GM12801 (cell line): ENCODE data around the gene SLC6A19.

ENCODE experiments used
- TF ChIP-seq, protein P1 (sequence below): IDR thresholded peaks from one replicate; pipeline ENCODE4 v1.5.1; 2011; ENCODE audit warnings: control low read depth; ENCODE audit not compliant: insufficient read length; ENCODE audit errors: extremely low read depth

SLC6A19 gene

DNA sequence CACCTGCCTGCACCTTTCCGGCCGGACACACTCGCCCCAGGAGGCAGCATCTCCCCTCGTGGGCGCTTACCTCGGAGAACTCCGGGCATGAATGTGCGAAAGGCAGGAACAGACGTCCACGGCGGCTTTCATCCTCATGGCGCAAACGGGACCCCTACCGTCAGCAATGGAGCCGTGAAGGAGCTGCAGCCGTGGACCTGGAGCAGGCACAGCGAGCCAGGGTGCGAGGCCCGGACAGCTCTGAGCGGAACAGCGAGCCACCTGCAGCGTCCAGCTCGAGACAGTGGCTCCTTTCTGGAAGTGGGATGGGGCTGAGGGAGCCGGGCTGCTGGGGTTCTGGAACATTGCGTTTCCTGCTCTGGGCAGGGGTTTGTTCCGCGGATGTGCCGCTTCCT lies 7.8 kb upstream of the SLC6A19 start:
- TF ChIP-seq, protein P1, sequence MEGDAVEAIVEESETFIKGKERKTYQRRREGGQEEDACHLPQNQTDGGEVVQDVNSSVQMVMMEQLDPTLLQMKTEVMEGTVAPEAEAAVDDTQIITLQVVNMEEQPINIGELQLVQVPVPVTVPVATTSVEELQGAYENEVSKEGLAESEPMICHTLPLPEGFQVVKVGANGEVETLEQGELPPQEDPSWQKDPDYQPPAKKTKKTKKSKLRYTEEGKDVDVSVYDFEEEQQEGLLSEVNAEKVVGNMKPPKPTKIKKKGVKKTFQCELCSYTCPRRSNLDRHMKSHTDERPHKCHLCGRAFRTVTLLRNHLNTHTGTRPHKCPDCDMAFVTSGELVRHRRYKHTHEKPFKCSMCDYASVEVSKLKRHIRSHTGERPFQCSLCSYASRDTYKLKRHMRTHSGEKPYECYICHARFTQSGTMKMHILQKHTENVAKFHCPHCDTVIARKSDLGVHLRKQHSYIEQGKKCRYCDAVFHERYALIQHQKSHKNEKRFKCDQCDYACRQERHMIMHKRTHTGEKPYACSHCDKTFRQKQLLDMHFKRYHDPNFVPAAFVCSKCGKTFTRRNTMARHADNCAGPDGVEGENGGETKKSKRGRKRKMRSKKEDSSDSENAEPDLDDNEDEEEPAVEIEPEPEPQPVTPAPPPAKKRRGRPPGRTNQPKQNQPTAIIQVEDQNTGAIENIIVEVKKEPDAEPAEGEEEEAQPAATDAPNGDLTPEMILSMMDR = no peak

DNA sequence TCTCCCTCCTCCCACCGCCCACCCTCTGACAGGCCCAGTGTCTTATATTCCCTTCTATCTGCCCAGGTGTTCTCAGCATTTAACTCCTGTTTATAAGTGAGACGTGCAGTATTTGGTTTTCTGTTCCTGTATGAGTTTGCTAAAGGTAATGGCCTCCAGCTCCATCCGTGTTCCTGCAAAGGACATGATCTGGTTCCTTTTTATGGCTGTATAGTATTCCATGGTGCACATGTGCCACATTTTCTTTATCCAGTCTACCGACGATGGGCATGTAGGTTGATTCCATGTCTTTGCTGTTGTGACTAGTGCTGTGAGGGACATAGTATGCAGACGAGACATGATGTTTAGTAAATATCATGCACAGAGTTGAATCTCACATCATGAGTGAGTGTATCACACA lies 7.0 kb upstream of the SLC6A19 start:
- TF ChIP-seq, protein P1 = no peak

DNA sequence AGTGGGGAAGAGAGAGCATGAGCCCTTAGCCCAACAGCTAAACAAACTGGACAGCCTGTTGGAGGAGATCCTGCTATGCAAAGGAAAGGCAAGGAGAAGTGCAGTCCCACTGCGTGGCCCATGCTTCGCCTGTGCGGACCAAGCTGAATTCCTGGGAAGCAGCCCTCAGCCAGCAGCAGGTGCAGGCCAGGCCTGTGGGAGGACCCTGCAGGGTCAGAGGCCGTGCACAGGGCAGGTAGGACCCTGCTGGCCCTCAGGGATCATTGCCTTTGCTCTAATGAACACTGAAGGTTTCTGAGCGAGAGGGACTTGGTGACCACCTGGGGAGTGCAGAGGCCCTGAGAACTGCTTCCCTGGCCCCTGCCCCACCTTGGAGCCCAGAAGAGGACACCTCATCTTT lies 6.0 kb upstream of the SLC6A19 start:
- TF ChIP-seq, protein P1 = no peak

DNA sequence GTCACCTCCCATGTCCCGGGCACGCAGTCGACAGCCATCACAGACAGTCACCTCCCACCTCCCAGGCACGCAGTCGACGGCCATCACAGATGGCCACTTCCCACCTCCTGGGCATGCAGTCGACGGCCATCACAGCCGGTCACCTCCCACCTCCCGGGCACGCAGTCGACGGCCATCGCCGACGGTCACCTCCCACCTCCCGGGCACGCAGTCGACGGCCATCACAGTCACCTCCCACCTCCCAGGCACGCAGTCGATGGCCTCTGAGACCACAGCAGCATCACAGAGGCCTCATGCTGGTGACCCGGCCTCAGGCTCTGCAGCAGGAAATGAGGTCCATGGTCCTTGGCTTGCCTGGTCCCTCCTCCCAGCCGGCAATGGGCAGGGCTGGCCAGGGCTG lies 5.5 kb upstream of the SLC6A19 start:
- TF ChIP-seq, protein P1 = no peak

DNA sequence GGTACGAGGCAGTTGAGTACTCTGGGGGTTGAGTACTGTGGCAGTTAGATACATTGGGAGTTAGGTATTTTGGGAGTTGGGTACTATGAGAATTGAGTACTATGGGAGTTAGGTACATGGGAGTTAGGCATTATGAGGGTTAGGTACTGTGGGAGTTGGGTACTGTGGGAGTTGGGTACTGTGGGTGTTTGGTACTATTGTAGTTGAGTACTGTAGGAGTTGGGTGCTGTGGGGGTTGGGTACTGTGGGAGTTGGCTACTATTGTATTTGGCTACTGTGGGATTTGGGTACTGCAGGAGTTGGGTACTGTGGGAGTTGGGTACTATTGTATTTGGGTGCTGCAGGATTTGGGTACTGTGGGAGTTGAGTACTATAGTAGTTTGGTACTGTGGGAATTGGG lies 4.8 kb upstream of the SLC6A19 start:
- TF ChIP-seq, protein P1 = no peak

DNA sequence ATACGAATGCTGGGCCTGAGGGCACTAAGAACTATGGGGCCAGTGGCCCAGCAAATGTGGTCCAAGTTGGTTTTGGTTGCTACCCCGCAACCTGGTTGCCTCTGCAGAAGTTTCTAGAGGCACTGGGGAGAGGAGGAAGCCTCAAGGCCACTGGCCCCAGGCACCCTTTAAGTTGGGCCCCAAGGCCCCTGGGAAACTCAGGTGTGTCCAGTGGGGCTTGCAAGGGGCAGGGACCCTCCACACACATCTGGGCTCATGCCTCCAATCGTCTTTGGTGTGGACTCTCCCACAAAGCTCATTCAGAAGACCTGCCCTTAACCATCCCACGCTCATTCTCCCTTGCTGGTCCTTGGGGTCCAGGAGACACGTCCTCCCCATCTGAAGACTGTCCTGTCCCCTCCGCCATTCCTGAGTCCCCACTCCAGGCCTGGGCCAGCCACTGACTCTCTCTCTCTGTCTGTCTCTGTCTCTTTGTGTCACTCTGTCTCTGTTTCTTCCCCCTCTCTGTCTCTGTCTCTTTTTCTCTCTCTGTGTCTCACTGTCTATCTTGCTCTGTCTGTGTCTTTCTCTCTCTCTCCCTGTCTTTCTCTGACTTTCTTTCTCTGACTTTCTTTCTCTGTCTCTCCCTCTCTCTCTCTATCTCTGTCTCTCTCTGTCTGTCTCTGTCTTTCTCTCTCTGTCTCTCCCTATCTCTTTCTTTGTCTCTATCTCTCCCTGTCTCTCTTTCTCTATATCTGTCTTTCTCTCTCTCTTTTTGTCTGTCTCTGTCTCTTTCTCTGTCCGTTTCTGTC lies 3.3 kb upstream of the SLC6A19 start:
- TF ChIP-seq, protein P1 = no peak

DNA sequence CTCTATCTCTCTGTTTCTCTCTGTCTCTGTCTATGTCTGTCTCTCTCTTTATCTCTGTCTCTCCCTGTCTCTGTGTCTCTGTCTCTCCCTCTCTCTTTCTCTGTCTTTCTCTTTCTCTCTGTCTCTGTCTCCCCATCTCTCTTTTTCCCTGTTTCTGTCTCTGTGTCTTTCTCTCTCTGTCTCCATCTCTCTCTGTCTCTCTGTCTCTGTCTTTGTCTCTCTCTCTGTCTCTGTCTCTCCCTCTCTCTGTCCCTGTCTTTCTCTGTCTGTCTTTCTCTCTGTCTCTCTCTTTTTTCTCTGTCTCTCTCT lies 2.1 kb upstream of the SLC6A19 start:
- TF ChIP-seq, protein P1 = no peak
